ENCODE data around the gene CLDN11.

Gene CLDN11

GRCh38 chr3:170428095-170428494 is 9.4 kb downstream of the CLDN11 start:
- no peak for DNase-seq

DNA sequence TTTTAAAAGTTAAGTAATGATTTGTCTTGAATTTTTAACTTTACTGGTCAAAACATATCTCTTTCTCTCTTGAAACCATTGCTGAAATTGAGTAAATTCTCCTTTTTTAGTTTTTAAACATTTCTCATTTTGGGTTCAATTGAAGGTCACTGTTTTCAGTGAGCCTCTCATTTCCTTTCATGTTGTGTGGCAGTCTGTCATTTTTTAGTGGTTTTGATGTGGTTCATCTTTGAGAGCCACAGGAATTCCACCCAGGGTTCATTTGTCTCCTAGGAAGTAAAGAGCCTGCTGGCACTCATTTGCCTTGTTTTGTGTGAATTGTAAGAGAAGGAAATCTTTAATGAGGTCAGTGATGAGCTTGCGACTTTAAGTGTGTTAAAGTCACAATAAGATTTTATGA is 10.4 kb downstream of the CLDN11 start:
- DNase-seq: no peak

GRCh38 chr3:170431054-170431453 is 12.4 kb downstream of the CLDN11 start:
- DNase-seq: no peak

DNA sequence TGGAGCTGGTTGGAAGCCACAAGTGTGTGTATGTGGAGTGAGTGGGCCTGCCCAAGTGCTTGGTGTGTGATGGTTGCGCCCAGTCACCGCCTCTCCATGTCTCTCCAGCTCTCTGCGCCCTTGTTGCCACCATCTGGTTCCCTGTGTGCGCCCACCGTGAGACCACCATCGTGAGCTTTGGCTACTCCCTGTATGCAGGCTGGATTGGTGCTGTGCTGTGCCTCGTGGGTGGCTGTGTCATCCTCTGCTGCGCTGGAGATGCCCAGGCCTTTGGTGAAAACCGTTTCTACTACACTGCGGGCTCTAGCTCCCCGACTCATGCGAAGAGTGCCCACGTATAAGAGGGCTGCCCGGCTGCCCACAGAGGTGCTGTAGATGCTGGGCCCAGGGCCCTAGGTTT is 13.7 kb downstream of the CLDN11 start:
- no peak for DNase-seq

- DNase-seq: no peak
Observed at GRCh38 chr3:170436697-170437096, 18.0 kb downstream of the CLDN11 start.

GRCh38 chr3:170437176-170437575 is 18.5 kb downstream of the CLDN11 start:
- no peak for DNase-seq

DNA sequence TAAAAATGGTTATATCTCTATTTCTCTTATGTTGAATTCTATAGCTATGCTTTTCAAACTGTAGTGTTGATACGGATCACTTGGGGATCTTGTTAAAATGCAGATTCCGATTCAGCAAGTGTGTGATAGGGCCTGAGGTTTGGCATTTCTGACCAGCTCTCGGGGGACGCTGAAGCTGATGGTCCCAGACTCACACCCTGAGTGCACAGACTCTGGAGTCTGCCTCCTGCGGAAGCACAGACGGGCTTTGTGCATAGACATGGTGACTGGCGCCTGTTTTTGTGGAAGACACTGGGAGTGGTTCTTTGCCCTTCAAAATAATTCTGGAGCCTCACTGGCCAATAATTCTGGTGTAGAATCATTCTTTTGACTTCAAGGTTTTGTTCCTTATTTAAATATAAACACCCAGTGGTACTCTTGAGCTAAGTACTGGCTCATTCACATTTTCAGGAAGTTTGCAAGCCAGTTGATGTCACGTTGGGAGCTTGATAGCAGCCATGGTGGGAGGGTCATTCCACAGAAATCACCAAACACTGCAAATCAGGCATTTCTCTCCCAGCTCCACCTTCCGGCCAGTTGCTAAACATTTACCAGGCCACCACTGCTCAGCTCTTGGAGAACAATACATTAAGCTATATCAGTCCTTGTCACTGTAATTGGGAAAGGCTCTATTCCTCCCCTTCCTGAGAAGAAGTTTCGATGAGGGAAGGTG is 19.2 kb downstream of the CLDN11 start:
- no peak for DNase-seq

DNA sequence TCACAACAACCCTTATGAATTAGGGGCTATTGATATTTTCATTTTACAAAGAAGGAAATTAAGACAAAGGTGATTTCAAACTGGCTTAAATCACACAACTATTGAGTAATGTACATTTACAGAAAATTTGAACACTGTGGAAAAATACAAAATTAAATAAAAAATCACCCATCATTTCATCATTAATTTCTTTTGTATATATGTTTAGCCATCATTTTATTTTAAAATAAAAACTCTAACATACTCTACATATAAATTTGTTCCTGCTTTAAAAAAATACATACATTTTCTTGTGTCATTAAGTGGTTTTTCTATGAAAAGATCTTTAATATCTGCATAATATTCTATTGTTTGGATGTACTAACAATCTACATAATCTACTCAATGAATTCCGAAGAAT is 20.2 kb downstream of the CLDN11 start:
- no peak for DNase-seq

DNA sequence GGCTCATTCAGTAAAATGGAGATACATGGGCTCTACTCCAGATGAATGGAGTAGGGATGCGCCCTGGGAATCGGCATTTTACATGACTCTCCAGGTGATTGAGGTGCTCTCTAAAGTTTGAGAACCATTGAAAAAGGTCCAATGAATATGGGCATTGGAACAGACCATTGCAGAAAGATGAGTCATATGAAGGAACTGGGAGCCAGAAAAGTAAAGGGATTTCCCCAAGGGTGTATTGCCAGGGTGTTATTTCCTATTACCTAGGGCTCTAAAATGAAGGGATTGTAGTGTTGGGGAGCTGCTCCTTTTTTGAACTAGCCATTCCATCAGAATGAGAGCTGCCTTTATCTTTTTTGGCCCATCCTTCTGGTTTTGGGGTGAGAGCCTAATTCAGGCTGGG is 21.7 kb downstream of the CLDN11 start:
- no peak for DNase-seq

GRCh38 chr3:170441412-170441811 is 22.7 kb downstream of the CLDN11 start:
- no peak for DNase-seq

GRCh38 chr3:170442947-170443346 is 24.3 kb downstream of the CLDN11 start:
- no peak for DNase-seq

DNA sequence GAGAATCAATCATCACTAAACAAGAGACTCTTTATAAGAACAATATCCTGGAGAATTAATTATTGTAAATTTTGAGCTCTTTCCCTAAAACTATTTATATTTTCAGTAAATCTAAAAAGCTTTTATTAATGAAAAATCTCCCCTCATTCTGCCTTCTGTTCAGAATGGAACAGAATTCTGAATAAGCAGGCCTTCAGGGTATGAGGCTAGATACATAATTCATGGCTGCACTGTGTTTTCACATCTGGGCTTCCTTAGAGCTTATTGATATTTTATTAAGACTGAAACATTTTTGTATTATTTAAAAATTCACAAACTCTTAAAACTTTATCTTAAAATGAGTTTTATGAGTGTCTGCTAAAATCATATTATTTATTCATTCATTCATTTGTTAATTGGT is 24.8 kb downstream of the CLDN11 start:
- no peak for DNase-seq

- DNase-seq: no peak
Observed at GRCh38 chr3:170448584-170448983, 29.9 kb downstream of the CLDN11 start.

DNA sequence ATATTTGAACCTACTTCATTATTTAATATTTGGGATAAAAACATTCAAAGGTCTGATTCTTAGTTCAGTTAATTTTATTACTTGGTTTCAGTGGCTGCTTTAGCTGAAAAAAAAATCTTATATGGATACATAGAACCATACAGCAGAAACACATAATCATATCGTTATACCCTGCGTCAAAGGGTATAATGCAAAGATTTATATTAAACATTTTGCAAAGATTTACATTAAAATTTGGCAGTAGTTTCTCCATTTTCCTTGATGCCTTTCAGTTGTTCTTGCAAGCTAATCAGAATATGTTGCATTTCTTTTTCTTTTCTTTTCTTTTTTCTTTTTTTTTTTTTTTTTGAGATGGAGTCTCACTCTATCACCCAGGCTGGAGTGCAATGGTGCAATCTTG is 31.4 kb downstream of the CLDN11 start:
- no peak for DNase-seq

GRCh38 chr3:170454509-170454908 is 35.8 kb downstream of the CLDN11 start:
- DNase-seq: no peak

- DNase-seq: no peak
Observed at GRCh38 chr3:170458285-170458684, 39.6 kb downstream of the CLDN11 start.

GRCh38 chr3:170463011-170463410 is 44.3 kb downstream of the CLDN11 start:
- no peak for DNase-seq

GRCh38 chr3:170465955-170466354 is 47.3 kb downstream of the CLDN11 start:
- no peak for DNase-seq

- no peak for DNase-seq
Observed at GRCh38 chr3:170467007-170467406, 48.3 kb downstream of the CLDN11 start.

GRCh38 chr3:170467571-170468147 is 49.0 kb downstream of the CLDN11 start:
- DNase-seq: no peak

- DNase-seq: no peak
Observed at GRCh38 chr3:170469151-170470062, 50.7 kb downstream of the CLDN11 start.

GRCh38 chr3:170470063-170471016 is 51.7 kb downstream of the CLDN11 start:
- DNase-seq: no peak

DNA sequence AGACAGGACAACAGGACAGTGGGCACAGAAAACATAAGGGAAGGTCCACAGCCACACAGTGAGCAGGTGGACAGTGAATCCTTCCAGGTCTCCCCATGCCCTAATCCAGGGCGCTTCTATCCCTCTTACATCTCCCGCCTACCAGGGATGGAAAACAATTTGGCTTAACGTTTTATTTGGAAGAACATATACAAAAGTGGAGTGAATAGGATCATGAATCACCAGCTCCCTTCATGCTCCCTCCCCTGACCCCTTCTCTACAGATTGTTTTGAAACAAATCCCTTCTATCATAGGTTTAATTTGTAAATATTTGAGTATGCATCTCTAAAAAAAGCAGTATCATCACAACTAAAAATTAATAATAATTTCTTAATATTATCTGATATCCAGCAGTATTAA is 52.5 kb downstream of the CLDN11 start:
- no peak for DNase-seq

All from activated CD8-positive, alpha-beta memory T cell treated with anti-CD3 and anti-CD28 coated beads for 24 hours (primary cell).